ENCODE results near the gene HIGD1B.
A peak's percentile ranks its signal among the peaks of the same experiment; 100 is the strongest.

Gene HIGD1B

GRCh38 chr17:44880062-44880461 is 32.4 kb downstream of the HIGD1B start:
- DNase-seq = no peak

GRCh38 chr17:44881145-44881544 is 33.5 kb downstream of the HIGD1B start:
- DNase-seq = no peak

DNA sequence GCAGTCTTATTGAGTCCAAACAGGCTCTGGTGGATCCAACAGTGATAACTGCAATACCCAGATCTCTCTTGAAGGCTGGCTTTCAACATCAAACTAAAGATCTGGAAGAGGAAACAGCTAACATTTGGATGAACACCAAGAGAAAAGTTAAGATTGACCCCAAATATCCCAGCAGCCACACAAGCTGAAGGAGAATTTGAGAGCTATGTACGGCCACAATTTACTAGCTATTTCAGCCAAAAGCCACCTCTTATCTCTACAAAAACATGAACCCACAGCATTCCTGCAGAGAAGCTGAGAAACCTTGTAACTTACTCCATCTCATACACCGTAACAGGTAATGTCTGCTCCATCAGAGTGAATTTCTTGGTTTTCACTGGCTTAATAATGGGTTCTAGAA is 37.3 kb downstream of the HIGD1B start:
- DNase-seq = no peak

DNA sequence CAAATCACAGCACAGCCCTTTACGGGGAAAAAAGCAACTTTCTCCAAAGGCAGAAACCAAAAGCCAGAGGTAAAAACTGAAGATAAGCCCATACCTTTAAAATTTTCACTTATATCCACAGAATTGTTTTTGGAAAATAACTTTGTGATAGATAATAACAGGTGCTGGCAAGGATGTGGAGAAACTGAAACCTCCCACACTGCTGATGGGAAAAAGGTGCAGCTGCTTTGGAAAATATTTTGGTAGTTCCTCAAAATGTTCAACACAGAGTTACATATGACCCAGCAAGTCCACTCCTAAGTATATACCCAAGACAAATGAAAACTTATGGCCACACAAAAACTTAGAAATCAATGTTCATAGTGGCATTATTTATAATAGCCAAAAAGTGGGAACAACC is 39.3 kb downstream of the HIGD1B start:
- DNase-seq = no peak

DNA sequence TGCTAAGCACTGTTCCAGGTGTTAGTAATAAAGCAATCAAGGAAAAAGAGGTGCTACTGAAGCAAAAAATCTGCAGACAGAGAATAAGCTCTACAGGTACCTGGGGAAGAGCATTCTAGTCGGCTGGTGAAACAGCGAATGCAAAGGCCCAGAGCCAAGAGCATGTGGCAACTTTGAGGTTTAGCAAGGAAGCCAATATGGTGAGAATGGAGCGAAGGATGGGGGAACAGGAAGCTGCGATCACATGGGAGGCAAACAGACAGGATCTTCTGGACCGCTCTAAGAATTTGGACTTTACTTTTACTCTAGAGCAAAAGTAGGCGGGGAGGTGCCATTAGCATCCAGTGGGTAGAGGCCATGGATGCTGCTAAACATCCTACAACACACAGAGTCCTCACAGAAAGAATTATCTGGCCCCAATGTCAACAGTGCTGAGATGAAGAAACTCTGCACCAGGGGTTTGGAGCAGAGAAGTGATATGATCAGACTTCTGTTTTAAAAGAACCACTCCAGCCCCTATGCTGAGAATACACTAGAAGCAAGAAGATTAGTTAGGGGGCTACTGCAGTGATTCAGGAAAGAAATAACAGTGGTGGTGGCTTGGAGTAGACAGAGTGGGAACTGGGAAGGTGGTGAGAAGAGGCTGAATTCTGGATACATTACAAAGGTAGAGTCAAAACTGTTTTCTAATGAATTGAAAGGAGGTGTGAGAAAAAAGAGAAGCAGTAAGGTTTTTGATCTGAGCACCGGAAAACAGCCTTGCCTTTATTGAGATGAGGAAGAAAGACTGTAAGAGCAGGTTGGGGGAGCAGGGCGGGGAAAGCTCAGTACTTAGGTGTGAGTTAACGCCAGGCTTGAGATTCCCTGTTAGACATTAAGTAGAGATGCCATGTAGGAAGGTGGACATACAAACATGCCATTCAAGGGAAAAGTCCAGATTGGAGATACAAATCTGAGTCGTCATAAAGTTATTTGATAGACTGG is 40.6 kb downstream of the HIGD1B start:
- peak; percentile 73 for DNase-seq

- DNase-seq = no peak
These were observed 41.3 kb downstream of the HIGD1B start for GRCh38 chr17:44889003-44889402.

- DNase-seq = no peak
These were observed 44.6 kb downstream of the HIGD1B start for GRCh38 chr17:44892250-44892649.

- DNase-seq = no peak
These were observed 47.0 kb downstream of the HIGD1B start for GRCh38 chr17:44894642-44895041.

- peak; percentile 76 for DNase-seq
These were observed 51.0 kb downstream of the HIGD1B start for GRCh38 chr17:44898768-44899073.

DNA sequence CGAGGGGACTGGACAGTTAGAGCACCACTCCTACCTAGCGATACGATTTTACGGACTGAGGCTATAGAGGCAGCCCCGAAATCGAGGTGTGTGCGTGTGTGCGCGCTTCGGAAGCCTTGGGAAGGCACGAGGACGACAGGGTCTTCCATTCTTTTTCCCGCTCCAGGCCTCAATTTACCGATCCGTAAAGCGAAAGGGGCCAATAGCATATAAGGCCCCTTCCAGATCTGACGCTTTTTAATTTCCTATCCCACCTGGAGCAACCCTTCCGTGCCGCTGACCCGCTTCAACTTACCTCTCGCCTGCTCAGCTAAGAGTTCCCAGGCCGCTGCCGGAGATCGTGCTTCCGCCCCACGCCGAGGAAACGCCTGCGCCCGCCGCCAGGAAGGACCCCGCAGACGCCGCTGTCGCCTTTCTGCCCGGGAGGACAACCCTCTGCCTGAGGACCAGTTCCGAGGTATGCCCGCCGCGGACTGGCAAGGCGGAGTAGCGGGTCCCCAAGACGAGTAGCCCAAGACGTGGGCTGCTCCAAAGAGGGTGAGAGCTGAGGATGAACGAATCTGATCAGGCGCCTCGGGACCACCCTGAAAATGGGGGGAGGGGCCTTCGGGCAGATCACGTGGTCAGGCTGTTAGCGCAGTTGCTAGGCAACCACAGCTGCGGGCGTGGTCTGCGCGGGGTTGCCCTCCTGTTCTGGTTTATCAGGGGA is 51.5 kb downstream of the HIGD1B start, which contains the start of gene EFTUD2:
Gene EFTUD2, minus strand, starts transcription at position 372 of the 709 bp plus-strand sequence. CDS start 4,924 bp downstream, outside the sequence.
- peak; percentile 81 for DNase-seq

Data from MV-4-11 (cell line).